Cardiac fibroblast (primary cell): ENCODE data around the gene ZNHIT2.

Experiments
- DNase-seq, 2 donors: peaks; one replicate each; pipeline versions ENCODE4 v3.0.0 to v3.0.0-alpha.2; 2010; ENCODE audit warnings: low read depth in 2 of 2
- H3K4me3 ChIP-seq, 2 donors: replicated peaks in 1 of 2; 1 replicate in 1 of 2; 2 replicates in 1 of 2; pipeline ENCODE4 v1.5.1; 2011; ENCODE audit warnings: low read depth in 2 of 2, low read length in 2 of 2, mild to moderate bottlenecking in 2 of 2, moderate library complexity in 1 of 2
- TF ChIP-seq, protein P1 (sequence below): IDR thresholded peaks from one replicate; pipeline ENCODE4 v1.5.1; 2011; ENCODE audit warnings: low read depth, mild to moderate bottlenecking, low read length, inconsistent platforms

Gene ZNHIT2

DNA sequence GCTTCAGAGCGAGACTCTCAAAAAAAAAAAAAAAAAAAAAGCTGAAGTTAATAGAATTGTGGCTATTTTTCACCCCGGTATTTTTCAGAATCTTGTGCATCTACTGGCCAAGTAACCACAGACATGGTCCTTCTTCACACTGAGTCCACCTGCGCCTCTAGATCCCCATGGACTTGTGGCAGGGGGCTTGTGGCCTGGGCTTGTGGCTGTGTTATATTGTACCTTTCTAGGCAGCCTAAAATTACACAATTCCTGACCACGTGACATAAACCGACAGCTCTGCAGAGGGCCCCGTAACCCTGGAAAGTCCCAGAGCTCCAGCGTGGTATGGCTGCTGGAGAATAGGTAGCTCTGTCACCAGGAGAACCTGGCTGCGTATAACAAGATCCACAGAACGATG, 48.3 kb downstream of the ZNHIT2 start:
- TF ChIP-seq, protein P1, sequence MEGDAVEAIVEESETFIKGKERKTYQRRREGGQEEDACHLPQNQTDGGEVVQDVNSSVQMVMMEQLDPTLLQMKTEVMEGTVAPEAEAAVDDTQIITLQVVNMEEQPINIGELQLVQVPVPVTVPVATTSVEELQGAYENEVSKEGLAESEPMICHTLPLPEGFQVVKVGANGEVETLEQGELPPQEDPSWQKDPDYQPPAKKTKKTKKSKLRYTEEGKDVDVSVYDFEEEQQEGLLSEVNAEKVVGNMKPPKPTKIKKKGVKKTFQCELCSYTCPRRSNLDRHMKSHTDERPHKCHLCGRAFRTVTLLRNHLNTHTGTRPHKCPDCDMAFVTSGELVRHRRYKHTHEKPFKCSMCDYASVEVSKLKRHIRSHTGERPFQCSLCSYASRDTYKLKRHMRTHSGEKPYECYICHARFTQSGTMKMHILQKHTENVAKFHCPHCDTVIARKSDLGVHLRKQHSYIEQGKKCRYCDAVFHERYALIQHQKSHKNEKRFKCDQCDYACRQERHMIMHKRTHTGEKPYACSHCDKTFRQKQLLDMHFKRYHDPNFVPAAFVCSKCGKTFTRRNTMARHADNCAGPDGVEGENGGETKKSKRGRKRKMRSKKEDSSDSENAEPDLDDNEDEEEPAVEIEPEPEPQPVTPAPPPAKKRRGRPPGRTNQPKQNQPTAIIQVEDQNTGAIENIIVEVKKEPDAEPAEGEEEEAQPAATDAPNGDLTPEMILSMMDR: no peak
- DNase-seq: peak in 1 of 2 donors; percentile 40
- H3K4me3 ChIP-seq: no peak overlapping the region

DNA sequence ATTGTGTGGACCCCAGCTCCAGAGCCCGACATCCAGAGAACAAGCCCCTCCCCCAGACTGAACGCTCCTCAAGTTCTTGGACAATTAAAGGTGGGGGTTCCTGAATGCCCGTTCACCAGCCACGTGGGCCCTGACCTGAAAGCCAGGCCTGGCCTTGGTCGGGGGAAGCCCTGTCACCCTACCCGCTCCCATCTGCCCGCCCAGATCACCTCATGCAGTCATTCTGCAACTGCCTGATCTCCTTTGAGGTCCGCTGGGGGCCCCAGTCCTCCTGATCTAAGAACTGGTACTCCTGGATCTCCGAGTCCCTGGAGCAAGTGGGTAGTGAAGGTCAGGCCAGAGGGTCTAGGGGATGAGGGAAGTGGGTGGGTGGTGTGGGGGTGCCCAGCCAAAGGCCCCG, 50.1 kb downstream of the ZNHIT2 start:
- TF ChIP-seq, protein P1: no peak
- H3K4me3 ChIP-seq: no peak overlapping the region
- no peak for DNase-seq

DNA sequence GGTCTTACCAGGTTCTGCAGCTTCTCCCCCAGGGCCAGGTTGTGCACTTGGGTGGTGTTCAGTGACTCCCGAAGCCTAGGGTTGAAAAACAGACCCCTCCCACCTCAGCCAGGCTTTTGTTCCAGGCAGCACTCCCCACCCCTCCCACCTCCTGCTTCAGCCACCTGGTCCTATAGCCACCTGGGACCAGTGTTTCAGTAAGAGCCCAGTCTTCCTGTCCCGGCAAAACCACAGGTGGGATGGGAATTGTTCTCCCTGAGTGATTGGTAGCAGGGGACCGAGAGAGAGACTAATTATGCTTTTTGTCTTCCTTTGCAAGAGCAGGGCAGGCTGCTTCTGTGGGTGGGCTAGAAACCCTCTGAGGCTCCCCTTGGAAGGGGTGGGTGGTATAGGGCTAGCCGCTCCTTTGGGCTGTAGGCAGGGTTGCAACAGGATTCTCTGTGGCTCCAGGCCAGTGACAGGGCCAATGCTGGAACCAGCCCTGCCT, 50.7 kb downstream of the ZNHIT2 start:
- TF ChIP-seq, protein P1: no peak
- H3K4me3 ChIP-seq: no peak overlapping the region

More for the DNA sequence above, 50.7 kb downstream of the ZNHIT2 start:
- DNase-seq: no peak
